GM23338 (cell line): ENCODE data around the gene KRT71.

ENCODE experiments used
- CREB1 ChIP-seq: fragments of 250-450 bp; sonication (Bioruptor Pico); IDR thresholded peaks from 2 replicates; pipeline ENCODE4 v1.5.0; 2020; ENCODE audit warnings: low read depth, mild to moderate bottlenecking, moderate library complexity
- CTCF ChIP-seq, 2 experiments: fragments of 200-600 bp in 1 of 2; sonication (generic) in 1 of 2; conservative IDR thresholded peaks; 2 replicates each; pipeline versions ENCODE4 v1.5.1 to v1.6.1; 2016 to 2017; ENCODE audit warnings: antibody characterized with exemption in 2 of 2, low read depth in 2 of 2, mild to moderate bottlenecking in 2 of 2, moderate library complexity in 1 of 2
- EZH2 ChIP-seq: fragments of 200-600 bp; sonication (generic); IDR thresholded peaks from one replicate; pipeline ENCODE4 v1.8.0; 2017; ENCODE audit warnings: antibody characterized with exemption, mild to moderate bottlenecking, low read depth; ENCODE audit not compliant: unreplicated experiment
- EZH2phosphoT487 ChIP-seq: fragments of 200-600 bp; sonication (generic); IDR thresholded peaks from one replicate; pipeline ENCODE4 v1.8.1; 2018; ENCODE audit warnings: antibody characterized with exemption; ENCODE audit not compliant: unreplicated experiment
- JUNB ChIP-seq: IDR thresholded peaks from one replicate; pipeline ENCODE4 v1.6.1; 2016; ENCODE audit warnings: antibody characterized with exemption; ENCODE audit not compliant: unreplicated experiment
- NANOG ChIP-seq: IDR thresholded peaks from 2 replicates; pipeline ENCODE4 v1.6.1; 2016; ENCODE audit warnings: antibody characterized with exemption, borderline replicate concordance
- POLR2AphosphoS5 ChIP-seq: IDR thresholded peaks from 2 replicates; pipeline ENCODE4 v1.6.1; 2016; ENCODE audit warnings: antibody characterized with exemption, low read depth
- REST ChIP-seq: IDR thresholded peaks from one replicate; pipeline ENCODE4 v1.6.1; 2018; ENCODE audit warnings: antibody characterized with exemption; ENCODE audit not compliant: unreplicated experiment
- TF ChIP-seq, protein P1 (sequence below): IDR thresholded peaks from 2 replicates; pipeline ENCODE4 v1.6.1; 2016; ENCODE audit warnings: antibody characterized with exemption

- no peak for TF ChIP-seq POLR2AphosphoS5
- TF ChIP-seq CTCF (conservative IDR thresholded peaks at IDR 0.05; ENCODE audit: low read depth in 2 of 2): no peak
- TF ChIP-seq EZH2: no peak
- no peak for TF ChIP-seq CREB1 (CRISPR knock-in tag)
- TF ChIP-seq JUNB: no peak
- no peak for TF ChIP-seq EZH2phosphoT487
- TF ChIP-seq NANOG: no peak
- TF ChIP-seq REST: no peak
- TF ChIP-seq, protein P1, sequence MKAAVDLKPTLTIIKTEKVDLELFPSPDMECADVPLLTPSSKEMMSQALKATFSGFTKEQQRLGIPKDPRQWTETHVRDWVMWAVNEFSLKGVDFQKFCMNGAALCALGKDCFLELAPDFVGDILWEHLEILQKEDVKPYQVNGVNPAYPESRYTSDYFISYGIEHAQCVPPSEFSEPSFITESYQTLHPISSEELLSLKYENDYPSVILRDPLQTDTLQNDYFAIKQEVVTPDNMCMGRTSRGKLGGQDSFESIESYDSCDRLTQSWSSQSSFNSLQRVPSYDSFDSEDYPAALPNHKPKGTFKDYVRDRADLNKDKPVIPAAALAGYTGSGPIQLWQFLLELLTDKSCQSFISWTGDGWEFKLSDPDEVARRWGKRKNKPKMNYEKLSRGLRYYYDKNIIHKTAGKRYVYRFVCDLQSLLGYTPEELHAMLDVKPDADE: no peak
Observed at GRCh38 chr12:52568111-52568510, 15.2 kb upstream of the KRT71 start.
